Measurements from ENCODE around the gene PLCXD3.
"Not testable (repeated sequence)": the region's sequence is repeated elsewhere in the genome, so short reads cannot be mapped to it uniquely, and the experiment has no call there.

Gene PLCXD3

GRCh38 chr5:41511241-41511640 is 840 bp upstream of the PLCXD3 start:
- H3K27ac ChIP-seq = no peak overlapping the region
- TF ChIP-seq ZFX (IDR thresholded peaks at IDR 0.05) (no peak), CTCF (conservative IDR thresholded peaks at IDR 0.05) (no peak)

- H3K27ac ChIP-seq = no peak overlapping the region
- TF ChIP-seq ZFX (IDR thresholded peaks at IDR 0.05) (no peak), CTCF (conservative IDR thresholded peaks at IDR 0.05) (no peak)
These were observed 814 bp downstream of the PLCXD3 start for GRCh38 chr5:41509399-41510175.

GRCh38 chr5:41508696-41509398 is 1.6 kb downstream of the PLCXD3 start:
- no peak overlapping the region for H3K27ac ChIP-seq
- TF ChIP-seq CTCF (conservative IDR thresholded peaks at IDR 0.05) (no peak), ZFX (IDR thresholded peaks at IDR 0.05) (no peak)

- TF ChIP-seq CTCF (conservative IDR thresholded peaks at IDR 0.05) (no peak), ZFX (IDR thresholded peaks at IDR 0.05) (no peak)
- no peak overlapping the region for H3K27ac ChIP-seq
These were observed 2.2 kb downstream of the PLCXD3 start for GRCh38 chr5:41508186-41508585.

- TF ChIP-seq CTCF (conservative IDR thresholded peaks at IDR 0.05) = no peak
- TF ChIP-seq ZFX (IDR thresholded peaks at IDR 0.05) = no peak
- no peak overlapping the region for H3K27ac ChIP-seq
These were observed 2.9 kb downstream of the PLCXD3 start for GRCh38 chr5:41507501-41507900.

GRCh38 chr5:41503860-41504259 is 6.5 kb downstream of the PLCXD3 start:
- no peak overlapping the region for H3K27ac ChIP-seq
- no peak for TF ChIP-seq CTCF (conservative IDR thresholded peaks at IDR 0.05)
- no peak for TF ChIP-seq ZFX (IDR thresholded peaks at IDR 0.05)

- no peak overlapping the region for H3K27ac ChIP-seq
- TF ChIP-seq CTCF (conservative IDR thresholded peaks at IDR 0.05) (no peak), ZFX (IDR thresholded peaks at IDR 0.05) (no peak)
These were observed 7.1 kb downstream of the PLCXD3 start for GRCh38 chr5:41503310-41503709.

GRCh38 chr5:41493490-41494126 is 16.8 kb downstream of the PLCXD3 start:
- H3K27ac ChIP-seq = not testable (repeated sequence)

Data from C4-2B (cell line).